Subcutaneous abdominal adipose tissue (tissue), 5 donors: ENCODE data around the gene ABCC4.

Experiments
- H3K27ac ChIP-seq: one replicate; pipeline ENCODE4 v1.7.0; 2013; ENCODE audit warnings: low read depth, mild to moderate bottlenecking, inconsistent platforms, low read length, moderate library complexity
- H3K27me3 ChIP-seq, 5 donors: one replicate each; pipeline ENCODE4 v1.7.0; 2013; ENCODE audit warnings: low read length in 5 of 5, inconsistent platforms in 1 of 5; ENCODE audit not compliant: control insufficient read depth in 5 of 5, insufficient read depth in 4 of 5
- H3K36me3 ChIP-seq, 5 donors: one replicate each; pipeline ENCODE4 v1.7.0; 2013; ENCODE audit warnings: low read length in 5 of 5; ENCODE audit not compliant: control insufficient read depth in 5 of 5, insufficient read depth in 5 of 5
- H3K4me1 ChIP-seq, 5 donors: one replicate each; pipeline ENCODE4 v1.7.0; 2013; ENCODE audit warnings: low read length in 5 of 5, mild to moderate bottlenecking in 3 of 5, moderate library complexity in 1 of 5; ENCODE audit not compliant: control insufficient read depth in 5 of 5, insufficient read depth in 5 of 5
- H3K4me3 ChIP-seq, 5 donors: one replicate each; pipeline ENCODE4 v1.7.0; 2013; ENCODE audit warnings: low read length in 5 of 5, low read depth in 1 of 5
- H3K9ac ChIP-seq, 5 donors: one replicate each; pipeline ENCODE4 v1.7.0; 2013; ENCODE audit warnings: low read length in 5 of 5, mild to moderate bottlenecking in 4 of 5, moderate library complexity in 3 of 5
- H3K9me3 ChIP-seq, 5 donors: one replicate each; pipeline ENCODE4 v1.7.0; 2013; ENCODE audit warnings: low read length in 5 of 5; ENCODE audit not compliant: control insufficient read depth in 5 of 5
- donor health status: healthy.
- donor health status: healthy.
- donor health status: healthy.
- donor health status: healthy.
- donor health status: healthy.

ABCC4 gene

DNA sequence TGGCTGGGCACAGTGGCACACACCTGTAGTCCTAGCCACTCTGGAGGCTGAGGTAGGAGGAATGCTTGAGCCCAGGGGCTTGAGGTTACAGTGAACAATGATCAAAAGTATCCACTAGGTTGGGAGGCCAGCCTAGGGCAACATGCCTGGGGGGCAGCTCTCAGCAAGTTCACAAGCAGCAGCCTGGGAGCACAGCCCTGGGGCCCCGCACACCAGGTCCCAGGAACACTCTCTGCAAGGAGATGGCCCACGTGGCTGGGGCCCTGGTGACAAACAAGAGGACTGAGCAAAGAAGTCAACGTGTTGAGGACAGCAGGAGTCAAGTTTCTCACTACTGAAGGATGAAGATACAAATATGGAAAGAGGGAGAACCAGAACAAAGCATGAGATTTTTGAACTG is 39.3 kb downstream of the ABCC4 start:
- no peak overlapping the region for H3K9ac ChIP-seq

GRCh38 chr13:95260031-95260525 is 41.2 kb downstream of the ABCC4 start:
- Histone ChIP-seq H3K36me3 (no peaks in the 10 kb centered on the region), H3K4me1 (peaks cover 0 to under 1% (median 0%) of the 10 kb centered on the region in 5 donors), H3K27ac (no peak overlapping the region), H3K9ac (no peak overlapping the region), H3K4me3 (no peak overlapping the region), H3K27me3 (no peaks in the 10 kb centered on the region), H3K9me3 (no peaks in the 10 kb centered on the region)

More for the DNA sequence above, 39.3 kb downstream of the ABCC4 start:
- Histone ChIP-seq H3K4me1 (no peaks in the 10 kb centered on the region), H3K4me3 (no peak overlapping the region), H3K9me3 (no peaks in the 10 kb centered on the region), H3K27ac (no peak overlapping the region), H3K27me3 (no peaks in the 10 kb centered on the region), H3K36me3 (no peaks in the 10 kb centered on the region)

DNA sequence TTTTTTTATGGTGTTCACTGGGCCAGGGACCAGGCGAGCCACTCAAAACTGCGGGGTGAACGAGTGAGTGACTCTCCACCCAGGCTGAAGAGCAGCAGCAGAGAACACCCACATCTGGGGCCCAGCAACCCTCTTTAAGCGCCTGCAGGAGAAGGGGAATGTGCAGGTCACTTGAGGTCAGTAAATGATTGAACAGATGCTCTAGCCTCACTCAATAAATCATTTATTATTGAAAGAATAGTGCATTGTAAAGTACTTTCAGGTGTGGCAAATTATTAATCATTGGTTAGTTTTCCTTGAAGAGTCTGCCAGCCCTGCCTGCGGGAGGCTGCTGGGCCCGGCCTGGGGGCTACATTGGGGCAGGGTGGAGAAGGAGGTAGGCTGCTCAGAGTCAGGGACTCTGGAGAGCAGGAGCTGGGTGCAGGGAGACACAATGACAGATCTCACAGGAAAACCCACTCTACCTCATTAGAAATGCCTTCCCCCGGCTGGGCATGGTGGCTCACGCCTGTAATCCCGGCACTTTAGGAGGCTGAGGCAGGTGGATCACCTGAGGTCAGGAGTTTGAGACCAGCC is 42.5 kb downstream of the ABCC4 start:
- no peaks in the 10 kb centered on the region for H3K36me3 ChIP-seq
- H3K4me1 ChIP-seq, result peaks cover 0 to 2% (median 0%) of the 10 kb centered on the region in 5 donors
- no peak overlapping the region for H3K9ac ChIP-seq
- H3K27me3 ChIP-seq, result no peaks in the 10 kb centered on the region
- H3K27ac ChIP-seq, result no peak overlapping the region
- no peak overlapping the region for H3K4me3 ChIP-seq
- no peaks in the 10 kb centered on the region for H3K9me3 ChIP-seq

DNA sequence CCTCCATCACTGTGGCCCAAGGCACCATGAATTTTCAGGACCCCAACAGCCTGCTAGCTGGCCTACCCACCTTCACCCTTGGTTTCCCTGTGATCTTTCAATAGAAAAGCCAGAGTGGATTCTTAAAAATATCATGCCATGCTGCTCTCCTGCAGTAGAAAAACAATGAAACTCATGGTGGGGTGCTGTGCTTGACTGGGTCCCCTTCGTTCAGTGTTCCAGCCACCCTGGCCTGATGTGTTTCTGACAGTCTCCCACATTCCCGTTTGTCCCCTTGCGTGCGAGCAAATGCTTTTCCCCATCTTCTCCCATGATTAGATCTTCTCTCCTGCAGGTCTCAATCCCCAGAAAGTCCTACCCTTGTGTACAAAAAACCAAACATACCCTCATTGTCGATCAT is 43.2 kb downstream of the ABCC4 start:
- H3K9ac ChIP-seq, result no peak overlapping the region
- no peaks in the 10 kb centered on the region for H3K36me3 ChIP-seq
- H3K27ac ChIP-seq, result no peak overlapping the region
- no peaks in the 10 kb centered on the region for H3K9me3 ChIP-seq
- H3K27me3 ChIP-seq, result no peaks in the 10 kb centered on the region
- peaks cover 0 to 2% (median 0%) of the 10 kb centered on the region in 5 donors for H3K4me1 ChIP-seq
- H3K4me3 ChIP-seq, result no peak overlapping the region

DNA sequence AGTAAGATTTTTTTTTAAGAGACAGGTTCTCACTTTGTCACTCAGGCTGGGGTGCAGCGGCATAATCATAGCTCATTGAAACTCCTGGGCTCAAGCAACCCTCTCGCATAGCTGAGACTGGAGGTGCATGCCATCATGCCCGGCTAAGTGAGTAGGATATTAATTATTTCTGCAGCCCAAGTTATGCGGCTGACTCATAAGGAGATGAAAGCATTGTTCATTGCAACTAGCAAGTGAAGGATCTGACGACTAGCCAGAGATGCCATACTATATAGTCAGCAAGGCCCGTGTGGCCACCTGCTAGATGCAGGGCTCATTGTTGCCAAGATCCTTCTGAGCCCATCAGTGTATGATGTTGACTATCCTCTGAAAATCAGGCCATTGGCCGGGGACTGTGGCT is 45.2 kb downstream of the ABCC4 start:
- H3K27me3 ChIP-seq, result no peaks in the 10 kb centered on the region
- no peak overlapping the region for H3K27ac ChIP-seq
- H3K9me3 ChIP-seq, result no peaks in the 10 kb centered on the region
- no peak overlapping the region for H3K4me3 ChIP-seq
- peaks cover 0 to 2% (median 0%) of the 10 kb centered on the region in 5 donors for H3K4me1 ChIP-seq
- H3K9ac ChIP-seq, result no peak overlapping the region
- H3K36me3 ChIP-seq, result no peaks in the 10 kb centered on the region

DNA sequence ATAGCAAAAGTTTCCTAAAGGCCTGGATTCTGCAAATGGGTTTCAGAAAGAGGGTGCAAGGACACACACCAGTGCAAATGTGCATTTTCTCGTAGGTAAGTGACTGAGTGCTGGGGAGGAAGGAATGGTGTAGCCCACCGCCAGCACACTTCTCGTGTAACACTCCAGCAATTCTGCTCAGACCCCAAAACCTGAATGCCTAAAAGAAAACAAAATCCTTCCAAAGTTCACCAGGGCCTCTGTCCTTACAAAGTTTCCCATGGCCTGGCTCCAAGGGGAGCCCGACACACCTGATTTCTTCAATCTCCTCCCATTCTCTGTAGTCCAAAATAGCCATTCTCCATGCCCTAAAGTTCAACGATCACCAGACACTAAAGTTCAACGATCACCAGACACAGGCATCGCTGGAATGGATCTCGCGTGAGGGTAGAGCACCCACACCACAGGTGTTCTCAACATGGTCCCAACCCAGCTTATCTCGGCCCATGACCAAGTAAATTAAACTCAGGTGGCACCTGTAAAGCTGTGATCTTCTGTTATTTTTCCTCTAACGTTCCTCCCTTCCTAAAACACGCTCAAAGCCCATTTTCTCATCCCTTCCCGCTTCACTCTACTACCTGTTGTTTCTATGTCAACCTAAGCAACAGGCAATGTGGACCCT is 46.0 kb downstream of the ABCC4 start:
- Histone ChIP-seq H3K9me3 (no peaks in the 10 kb centered on the region), H3K4me3 (no peak overlapping the region), H3K27me3 (no peaks in the 10 kb centered on the region), H3K36me3 (no peaks in the 10 kb centered on the region), H3K27ac (no peak overlapping the region), H3K4me1 (peaks cover 0 to 2% (median 0%) of the 10 kb centered on the region in 5 donors), H3K9ac (no peak overlapping the region)

DNA sequence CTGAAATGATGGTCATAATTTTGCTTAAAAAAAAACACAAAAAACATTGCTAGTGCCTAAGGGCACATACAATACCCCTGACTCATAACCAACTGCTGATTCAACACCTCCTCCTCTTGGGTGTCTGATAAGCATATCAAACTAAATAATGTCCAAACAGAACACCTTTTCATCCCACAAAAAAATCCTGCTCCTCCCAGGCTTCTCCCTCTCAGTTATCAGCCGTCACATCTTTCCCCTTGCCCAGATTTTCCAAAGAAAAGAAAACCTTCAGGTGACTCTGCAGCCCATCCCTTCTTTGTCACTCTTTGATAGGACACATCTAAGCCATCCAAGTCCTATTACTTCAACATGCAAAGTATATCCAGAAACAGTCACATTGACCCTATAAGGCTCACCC is 46.9 kb downstream of the ABCC4 start:
- H3K27me3 ChIP-seq, result no peaks in the 10 kb centered on the region
- peaks cover 0 to 2% (median 0%) of the 10 kb centered on the region in 5 donors for H3K4me1 ChIP-seq
- no peaks in the 10 kb centered on the region for H3K36me3 ChIP-seq
- H3K9me3 ChIP-seq, result no peaks in the 10 kb centered on the region
- H3K9ac ChIP-seq, result no peak overlapping the region
- no peak overlapping the region for H3K27ac ChIP-seq
- H3K4me3 ChIP-seq, result no peak overlapping the region

DNA sequence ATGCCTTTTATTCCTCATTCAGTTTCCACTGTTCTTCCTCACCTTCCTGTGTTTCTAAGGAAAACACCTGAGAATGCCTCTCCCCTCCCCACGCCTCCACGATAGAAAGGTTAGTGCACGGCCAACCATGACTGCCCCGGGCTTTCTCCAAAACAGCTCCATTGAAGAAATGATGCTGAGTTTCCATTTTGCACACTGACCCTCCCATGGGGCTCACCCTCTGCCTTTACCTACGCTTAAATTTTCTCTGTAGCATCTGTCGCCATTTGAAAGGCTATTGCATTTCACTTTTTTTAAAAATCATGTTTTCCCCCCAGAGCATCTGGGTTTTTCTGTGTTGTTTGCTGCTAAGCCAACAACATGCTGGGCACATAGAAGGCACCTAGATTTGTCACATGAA is 48.2 kb downstream of the ABCC4 start:
- Histone ChIP-seq H3K27me3 (no peaks in the 10 kb centered on the region), H3K4me3 (no peak overlapping the region), H3K27ac (no peak overlapping the region), H3K9ac (no peak overlapping the region), H3K9me3 (no peaks in the 10 kb centered on the region), H3K36me3 (no peaks in the 10 kb centered on the region), H3K4me1 (peaks cover 0 to 2% (median 0%) of the 10 kb centered on the region in 5 donors)

DNA sequence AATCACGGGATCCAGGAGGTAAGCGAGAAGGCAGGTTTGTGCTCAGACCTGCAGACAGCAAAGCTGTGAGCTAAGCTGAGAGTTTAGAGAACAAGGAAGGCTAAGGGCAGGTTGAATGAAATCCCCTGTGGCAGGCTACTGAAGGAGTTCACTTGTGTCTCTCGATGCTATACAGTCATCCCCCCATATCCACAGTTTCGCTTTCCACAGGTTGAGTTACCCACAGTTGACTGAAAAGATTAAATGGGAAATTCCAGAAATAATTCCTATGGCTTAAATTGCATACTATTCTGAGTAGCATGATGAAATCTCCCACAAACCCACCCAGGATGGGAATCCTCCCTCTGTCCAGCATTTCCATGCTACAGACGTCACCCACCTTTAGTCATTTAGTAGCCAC is 49.6 kb downstream of the ABCC4 start:
- no peak overlapping the region for H3K9ac ChIP-seq

GRCh38 chr13:95250961-95251360 is 50.3 kb downstream of the ABCC4 start:
- no peaks in the 10 kb centered on the region for H3K36me3 ChIP-seq
- H3K27me3 ChIP-seq, result no peaks in the 10 kb centered on the region
- H3K4me1 ChIP-seq, result peaks cover 0 to 7% (median 3%) of the 10 kb centered on the region in 5 donors
- H3K27ac ChIP-seq, result no peak overlapping the region
- H3K4me3 ChIP-seq, result no peak overlapping the region
- H3K9ac ChIP-seq, result no peak overlapping the region
- no peaks in the 10 kb centered on the region for H3K9me3 ChIP-seq

More for the DNA sequence above, 49.6 kb downstream of the ABCC4 start:
- no peaks in the 10 kb centered on the region for H3K36me3 ChIP-seq
- H3K27me3 ChIP-seq, result no peaks in the 10 kb centered on the region
- no peak overlapping the region for H3K4me3 ChIP-seq
- H3K9me3 ChIP-seq, result no peaks in the 10 kb centered on the region
- H3K27ac ChIP-seq, result no peak overlapping the region
- peaks cover 0 to 2% (median 0%) of the 10 kb centered on the region in 5 donors for H3K4me1 ChIP-seq
